CD4-positive, alpha-beta T cell treated with Interferon gamma for 1 hour (primary cell): Measurements from ENCODE around the gene C4orf50.

Source experiments
- DNase-seq: peaks from one replicate; pipeline ENCODE4 v3.0.0-alpha.2; 2020

C4orf50 gene

GRCh38 chr4:5991405-5991804 is 26.8 kb downstream of the C4orf50 start:
- no peak for DNase-seq

DNA sequence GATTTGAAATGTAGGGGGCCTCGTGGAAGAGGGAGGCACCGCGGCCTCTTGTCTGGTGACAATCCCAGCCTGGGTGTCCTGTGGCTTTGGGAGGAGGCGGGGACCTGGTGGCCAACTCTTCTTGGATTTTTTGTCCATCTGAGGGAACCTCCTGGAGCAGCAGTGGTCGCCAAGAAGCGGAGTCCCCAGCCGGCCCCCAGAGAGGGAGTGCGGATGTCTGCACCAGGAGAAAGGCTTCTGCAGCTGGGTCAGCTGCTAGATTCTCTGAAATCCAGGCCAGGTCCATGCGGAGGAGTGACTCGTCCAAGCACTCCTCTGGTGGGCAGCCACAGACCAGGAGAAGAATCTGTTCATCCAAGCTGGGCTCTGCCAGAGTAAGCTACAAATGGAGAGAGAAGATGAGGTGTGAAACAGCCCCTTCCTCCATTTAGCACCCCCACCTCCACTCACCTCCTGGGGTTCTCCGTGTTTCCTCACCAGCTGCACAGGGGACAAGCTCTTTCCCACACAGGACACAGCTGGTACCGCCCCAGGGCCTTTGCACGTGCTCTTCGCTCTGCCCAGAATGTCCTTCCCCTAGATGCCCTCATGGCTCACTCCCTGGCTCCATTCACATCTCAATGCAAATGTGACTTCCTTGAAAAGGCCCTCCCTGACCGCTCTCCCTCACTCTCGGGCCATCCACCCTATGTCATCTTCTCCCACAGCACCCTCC is 27.6 kb downstream of the C4orf50 start:
- no peak for DNase-seq

- no peak for DNase-seq
These were observed 28.7 kb downstream of the C4orf50 start for GRCh38 chr4:5989236-5990225.

GRCh38 chr4:5988086-5988845 is 30.0 kb downstream of the C4orf50 start:
- DNase-seq, result no peak

DNA sequence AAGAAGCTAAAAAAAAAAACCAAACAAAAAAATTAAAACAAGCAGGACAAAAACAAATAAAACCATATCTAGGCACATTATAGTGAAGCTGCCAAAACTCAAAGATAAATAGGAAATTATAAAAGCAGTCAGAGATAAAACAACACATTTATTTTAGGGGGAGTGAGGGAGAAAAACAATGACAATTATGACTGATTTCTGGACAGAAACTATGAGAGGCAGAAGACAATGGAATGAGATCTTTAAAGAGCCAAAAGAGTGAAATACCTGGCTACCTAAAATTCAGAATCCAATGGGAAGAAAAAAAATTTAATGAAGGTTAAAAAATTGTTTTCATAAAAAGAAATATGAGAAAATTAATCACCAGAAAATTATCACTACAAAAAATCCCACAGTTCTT is 33.4 kb downstream of the C4orf50 start:
- no peak for DNase-seq

- no peak for DNase-seq
These were observed 35.9 kb downstream of the C4orf50 start for GRCh38 chr4:5982156-5982973.

DNA sequence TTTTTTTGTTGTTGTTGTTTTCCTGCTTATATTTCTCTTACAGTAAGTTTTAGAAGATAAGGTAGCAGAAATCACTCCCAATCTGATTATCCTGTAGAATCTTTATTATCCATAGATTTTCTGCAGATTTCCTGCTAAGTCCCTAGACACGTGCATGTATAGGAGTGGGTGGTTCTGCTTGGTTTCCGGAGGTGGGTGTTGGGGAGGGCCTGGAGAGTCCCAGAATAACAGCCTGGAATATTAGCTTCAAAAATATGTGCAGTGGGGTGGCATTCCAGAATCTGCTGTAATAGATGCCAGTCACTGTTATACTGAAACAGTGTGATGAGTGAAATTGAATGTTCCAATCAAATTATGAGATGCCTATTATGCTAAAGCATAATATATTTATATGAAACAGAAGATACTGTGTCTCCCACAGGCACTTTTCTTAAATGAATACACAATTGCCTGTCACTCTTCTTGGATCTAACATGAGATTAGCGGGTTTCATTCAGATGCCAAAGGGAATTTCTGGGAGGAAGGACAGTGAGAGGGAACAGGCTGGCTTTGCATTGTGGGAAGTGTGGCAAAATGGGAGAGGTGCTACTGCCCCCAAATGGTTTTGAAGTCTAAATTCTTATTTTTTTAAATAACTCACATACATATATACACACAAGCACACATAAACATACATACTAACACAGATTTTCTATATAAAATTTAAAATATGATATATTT is 37.6 kb downstream of the C4orf50 start:
- DNase-seq, result no peak

GRCh38 chr4:5979981-5980380 is 38.2 kb downstream of the C4orf50 start:
- no peak for DNase-seq

- no peak for DNase-seq
These were observed 41.3 kb downstream of the C4orf50 start for GRCh38 chr4:5976921-5977320.

DNA sequence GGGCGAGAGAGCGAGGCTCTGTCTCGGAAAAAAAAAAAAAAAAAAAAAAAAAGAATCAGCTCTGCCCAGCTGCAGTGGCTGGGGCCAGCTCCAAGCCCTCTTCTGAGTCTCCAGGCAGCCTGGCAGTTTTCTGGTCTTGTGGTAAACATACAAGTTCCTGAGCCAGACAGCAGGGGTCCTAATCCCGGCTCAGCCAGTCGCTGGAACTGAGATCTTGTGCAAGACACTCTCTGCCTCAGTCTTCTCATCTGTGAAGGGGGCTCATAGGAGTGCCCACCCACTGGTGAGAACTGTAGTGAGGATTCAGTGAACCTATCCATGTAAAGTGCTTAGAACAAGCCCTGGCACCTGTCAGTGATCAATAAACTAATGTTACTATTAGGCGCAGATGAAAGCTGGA is 41.8 kb downstream of the C4orf50 start:
- DNase-seq, result no peak

- no peak for DNase-seq
These were observed 43.9 kb downstream of the C4orf50 start for GRCh38 chr4:5974321-5974720.

DNA sequence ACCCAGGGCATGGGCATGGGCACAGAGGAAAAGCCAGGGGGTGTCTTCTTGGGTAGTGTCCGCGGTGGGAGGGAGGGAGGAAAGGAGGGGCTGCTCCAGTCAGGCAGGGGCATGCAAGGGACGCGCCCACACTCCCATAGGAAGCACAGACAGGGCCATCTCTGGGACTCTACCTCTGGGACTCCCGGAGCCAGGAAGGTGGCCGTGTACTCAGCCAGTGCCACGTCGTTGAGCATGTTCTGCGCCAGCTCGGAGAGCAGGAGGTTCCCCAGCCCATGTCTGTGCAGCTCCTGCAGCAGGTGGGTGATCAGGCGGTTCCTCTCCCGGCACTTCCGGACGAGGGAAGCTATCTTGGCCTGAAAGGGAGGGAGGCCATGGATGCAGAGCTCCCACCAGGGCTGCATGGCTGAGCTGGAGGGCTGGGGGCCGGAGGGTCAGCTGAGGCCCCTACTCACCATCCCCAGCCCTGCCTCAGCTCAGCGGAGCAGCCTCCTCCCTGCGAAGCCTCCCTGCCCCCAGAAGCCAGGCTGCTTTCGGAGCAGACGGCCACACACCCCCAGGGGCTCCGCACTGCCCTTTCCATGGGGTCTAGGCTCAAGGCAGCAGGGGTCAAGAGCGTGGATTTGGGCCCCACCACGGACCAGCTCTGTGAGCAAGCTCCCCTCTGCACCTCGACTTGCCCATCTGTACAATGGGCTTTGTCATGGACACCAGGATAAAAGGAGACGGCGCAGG is 44.6 kb downstream of the C4orf50 start:
- no peak for DNase-seq

DNA sequence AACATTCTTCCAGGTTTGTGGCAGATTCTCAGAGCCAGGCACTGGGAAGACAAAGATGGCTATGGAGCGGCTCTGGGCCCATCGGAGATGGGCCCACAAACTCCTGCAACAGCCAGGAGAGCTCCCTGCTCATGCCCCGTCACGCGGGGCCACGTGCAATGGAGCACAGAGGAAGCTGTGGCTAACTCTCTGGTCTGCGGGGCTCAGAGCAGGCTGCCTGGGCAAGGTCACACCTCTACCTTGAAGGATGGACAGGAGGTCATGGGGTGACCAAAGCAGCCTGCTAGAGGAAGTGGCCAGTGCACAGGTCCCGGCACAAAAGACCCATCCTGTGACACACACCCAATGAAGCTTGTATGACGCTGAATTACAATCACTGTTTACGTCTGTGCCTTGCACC is 45.2 kb downstream of the C4orf50 start:
- no peak for DNase-seq

- DNase-seq, result no peak
These were observed 45.7 kb downstream of the C4orf50 start for GRCh38 chr4:5972571-5972970.

GRCh38 chr4:5971078-5971450 is 47.2 kb downstream of the C4orf50 start:
- DNase-seq, result no peak

- DNase-seq, result no peak
These were observed 47.7 kb downstream of the C4orf50 start for GRCh38 chr4:5970381-5971077.

GRCh38 chr4:5969777-5970176 is 48.5 kb downstream of the C4orf50 start:
- DNase-seq, result no peak

GRCh38 chr4:5969336-5969735 is 48.9 kb downstream of the C4orf50 start:
- DNase-seq, result no peak

- no peak for DNase-seq
These were observed 50.0 kb downstream of the C4orf50 start for GRCh38 chr4:5968246-5968645.

- no peak for DNase-seq
These were observed 50.4 kb downstream of the C4orf50 start for GRCh38 chr4:5967783-5968182.
